ENCODE data around the gene ST14. TPM values are rescaled to one million over a fixed set of nuclear protein-coding genes. Genes with fewer than 3 reads are reported as not detected.

ST14 gene
- total RNA-seq, 4 donors from 2014 or later: 104 to 469 (median 424) TPM

GRCh38 chr11:130202009-130202817 lies 42.6 kb downstream of the ST14 start:
- Histone ChIP-seq H3K27me3 (no peaks in the 10 kb centered on the region), H3K4me1 (no peaks in the 10 kb centered on the region), H3K4me3 (no peak overlapping the region), H3K9me3 (no peaks in the 10 kb centered on the region), H3K27ac (no peak overlapping the region), H3K36me3 (peaks cover 0 to 75% (median 0%) of the 10 kb centered on the region in 3 donors)
- TF ChIP-seq CTCF (IDR thresholded peaks at IDR 0.05) (no peak), POLR2A (IDR thresholded peaks at IDR 0.05) (no peak)
- peak in 1 of 3 donors; percentile 45 for DNase-seq

GRCh38 chr11:130202818-130203689 lies 43.5 kb downstream of the ST14 start:
- H3K9me3 ChIP-seq: no peaks in the 10 kb centered on the region
- H3K27me3 ChIP-seq: no peaks in the 10 kb centered on the region
- no peaks in the 10 kb centered on the region for H3K4me1 ChIP-seq
- no peak overlapping the region for H3K4me3 ChIP-seq
- peak; percentile 41 to 64 (median 48) for DNase-seq
- TF ChIP-seq POLR2A (IDR thresholded peaks at IDR 0.05) (no peak), CTCF (IDR thresholded peaks at IDR 0.05) (no peak)
- H3K27ac ChIP-seq: no peak overlapping the region
- H3K36me3 ChIP-seq: peaks cover 0 to 75% (median 0%) of the 10 kb centered on the region in 3 donors

- Histone ChIP-seq H3K4me1 (no peaks in the 10 kb centered on the region), H3K9me3 (no peaks in the 10 kb centered on the region), H3K4me3 (no peak overlapping the region), H3K27ac (no peak overlapping the region), H3K36me3 (peaks cover 0 to 75% (median 0%) of the 10 kb centered on the region in 3 donors), H3K27me3 (no peaks in the 10 kb centered on the region)
- TF ChIP-seq CTCF (IDR thresholded peaks at IDR 0.05) (no peak), POLR2A (IDR thresholded peaks at IDR 0.05) (no peak)
- peak in 2 of 3 donors; percentile 47 to 52 for DNase-seq
Measured at GRCh38 chr11:130203766-130204702, 44.5 kb downstream of the ST14 start.

- Histone ChIP-seq H3K9me3 (no peaks in the 10 kb centered on the region), H3K27me3 (no peaks in the 10 kb centered on the region), H3K4me1 (no peaks in the 10 kb centered on the region), H3K36me3 (peaks cover 0 to 75% (median 0%) of the 10 kb centered on the region in 3 donors), H3K27ac (no peak overlapping the region), H3K4me3 (no peak overlapping the region)
- DNase-seq: peak in 2 of 3 donors; percentile 13 to 30
- TF ChIP-seq CTCF (IDR thresholded peaks at IDR 0.05): no peak
- TF ChIP-seq POLR2A (IDR thresholded peaks at IDR 0.05): no peak
Measured at GRCh38 chr11:130204703-130205095, 45.1 kb downstream of the ST14 start.

GRCh38 chr11:130206141-130206540 lies 46.6 kb downstream of the ST14 start:
- TF ChIP-seq POLR2A (IDR thresholded peaks at IDR 0.05) (no peak), CTCF (IDR thresholded peaks at IDR 0.05) (no peak)
- Histone ChIP-seq H3K4me1 (no peaks in the 10 kb centered on the region), H3K9me3 (no peaks in the 10 kb centered on the region), H3K27me3 (no peaks in the 10 kb centered on the region), H3K36me3 (peaks cover 0 to 69% (median 0%) of the 10 kb centered on the region in 3 donors), H3K27ac (peak overlapping the region in 2 of 4 donors; percentile 42 to 71), H3K4me3 (no peak overlapping the region)
- peak in 2 of 3 donors; percentile 73 to 76 for DNase-seq

All from Peyer's patch (tissue), 4 donors.